WI38 (cell line): ENCODE results near the gene INPP4B.

Experiments used
- H3K4me3 ChIP-seq: 2 replicates; pipeline ENCODE4 v1.5.1; 2011; ENCODE audit warnings: low read depth, mild to moderate bottlenecking, control low read depth, low read length
- CTCF ChIP-seq: IDR thresholded peaks from 2 replicates; pipeline ENCODE4 v1.5.1; 2012; ENCODE audit warnings: low read depth, mild to moderate bottlenecking, control low read depth, low read length

Gene INPP4B

GRCh38 chr4:142064181-142064580 is 781.9 kb downstream of the INPP4B start:
- TF ChIP-seq CTCF, result no peak
- no peak overlapping the region for H3K4me3 ChIP-seq

- no peak for TF ChIP-seq CTCF
- H3K4me3 ChIP-seq, result no peak overlapping the region
Measured at GRCh38 chr4:142045996-142046395, 800.1 kb downstream of the INPP4B start.

- no peak for TF ChIP-seq CTCF
- H3K4me3 ChIP-seq, result no peak overlapping the region
Measured at GRCh38 chr4:142044271-142044670, 801.8 kb downstream of the INPP4B start.

GRCh38 chr4:142043509-142043908 is 802.6 kb downstream of the INPP4B start:
- H3K4me3 ChIP-seq, result no peak overlapping the region
- TF ChIP-seq CTCF, result no peak

- H3K4me3 ChIP-seq, result no peak overlapping the region
- no peak for TF ChIP-seq CTCF
Measured at GRCh38 chr4:142041788-142042187, 804.3 kb downstream of the INPP4B start.

- no peak for TF ChIP-seq CTCF
- H3K4me3 ChIP-seq, result no peak overlapping the region
Measured at GRCh38 chr4:142040043-142040442, 806.1 kb downstream of the INPP4B start.

GRCh38 chr4:142036795-142037583 is 809.1 kb downstream of the INPP4B start:
- no peak for TF ChIP-seq CTCF
- no peak overlapping the region for H3K4me3 ChIP-seq
